ENCODE data around the gene APEH. TPM values are rescaled to one million over a fixed set of nuclear protein-coding genes. Genes with fewer than 3 reads are reported as not detected.
"Not testable (repeated sequence)": the region's sequence is repeated elsewhere in the genome, so short reads cannot be mapped to it uniquely, and the experiment has no call there.

APEH gene
- polyA plus RNA-seq, 3 donors, result 31.5 to 46.6 (median 44.6) TPM

DNA sequence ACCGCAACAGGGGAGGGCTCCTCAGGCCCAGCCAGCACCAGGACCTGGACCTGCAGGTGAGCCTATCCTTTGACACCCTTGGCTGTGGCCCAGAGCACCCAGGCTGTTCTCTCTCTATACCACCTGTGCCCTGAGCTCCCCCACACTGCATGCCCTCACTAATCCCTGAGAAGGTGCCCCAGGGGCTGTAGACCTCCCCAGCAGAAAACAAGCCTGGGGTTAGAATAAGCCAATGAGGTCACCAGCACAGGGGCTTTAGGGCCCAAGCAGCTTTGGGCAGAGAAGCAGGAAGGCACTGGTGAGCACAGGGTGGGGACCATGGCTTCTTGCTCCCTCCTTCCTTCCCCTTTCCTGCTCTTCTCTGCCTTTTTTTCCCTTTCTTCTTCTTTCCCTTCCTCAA is 10.3 kb upstream of the APEH start:
- 94 to 100% (median 100%) methylated on average over 1 of the region's 1 CpG for WGBS, 3 donors
- H3K27ac ChIP-seq (ENCODE audit: low read depth, low read length), result no peak overlapping the region

DNA sequence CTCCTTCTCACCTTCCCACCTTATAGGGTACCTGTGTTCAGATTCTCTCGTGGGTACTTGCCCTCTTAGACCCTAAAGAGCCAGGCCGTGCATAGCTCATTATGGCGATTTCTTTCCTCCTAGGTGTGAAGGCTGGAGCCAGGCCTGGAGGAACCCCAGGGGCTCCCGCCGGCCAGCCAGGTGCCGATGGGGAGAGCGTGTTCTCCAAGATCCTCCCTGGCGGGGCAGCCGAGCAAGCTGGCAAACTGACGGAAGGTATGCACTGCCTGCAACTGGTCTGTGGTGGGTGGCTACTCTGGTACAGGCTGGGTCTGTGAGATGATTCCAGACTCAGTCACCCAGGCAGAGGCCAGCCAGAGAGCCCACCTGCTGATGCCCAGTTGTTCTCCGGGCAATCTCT is 9.9 kb upstream of the APEH start:
- WGBS, 3 donors, result 85 to 93% (median 87%) methylated on average over 11 of the region's 11 CpGs
- H3K27ac ChIP-seq (ENCODE audit: low read depth, low read length), result no peak overlapping the region

DNA sequence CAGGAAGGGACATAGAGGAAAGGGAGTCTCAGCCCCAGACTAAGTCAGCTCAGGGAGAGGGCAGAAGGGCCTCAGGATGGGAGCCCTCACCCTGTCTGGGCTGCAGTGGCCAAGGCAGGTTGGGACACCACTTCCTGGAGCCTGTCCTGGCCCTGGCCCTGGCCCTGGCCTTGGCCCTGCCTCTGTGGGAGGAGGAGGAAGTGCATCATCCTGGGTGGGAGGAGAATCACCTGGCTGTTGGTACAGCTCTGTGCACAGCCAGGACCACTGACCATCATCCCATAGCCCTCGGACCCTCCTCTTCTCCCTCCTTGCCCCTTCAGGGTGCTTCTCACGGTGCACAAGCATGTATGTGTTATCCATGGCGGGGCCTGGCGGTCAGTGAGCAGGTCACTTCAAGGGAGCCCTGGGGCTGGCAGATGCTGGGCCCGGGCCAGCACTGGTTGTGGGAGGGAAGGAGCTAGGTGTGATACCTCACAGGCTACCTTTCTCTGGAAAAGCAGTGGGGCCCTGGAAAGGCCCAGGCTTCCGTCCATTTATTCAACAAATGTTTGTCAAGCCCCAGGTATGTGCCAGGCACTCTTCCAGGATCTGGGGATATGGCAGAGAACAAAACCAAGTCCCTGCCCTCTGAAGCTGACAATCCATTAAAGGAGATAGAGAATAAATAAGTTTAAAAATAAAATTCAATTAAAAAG is 8.2 kb upstream of the APEH start:
- H3K27ac ChIP-seq (ENCODE audit: low read depth, low read length), result no peak overlapping the region
- 78 to 89% (median 84%) methylated on average over 6 of the region's 6 CpGs for WGBS, 3 donors

DNA sequence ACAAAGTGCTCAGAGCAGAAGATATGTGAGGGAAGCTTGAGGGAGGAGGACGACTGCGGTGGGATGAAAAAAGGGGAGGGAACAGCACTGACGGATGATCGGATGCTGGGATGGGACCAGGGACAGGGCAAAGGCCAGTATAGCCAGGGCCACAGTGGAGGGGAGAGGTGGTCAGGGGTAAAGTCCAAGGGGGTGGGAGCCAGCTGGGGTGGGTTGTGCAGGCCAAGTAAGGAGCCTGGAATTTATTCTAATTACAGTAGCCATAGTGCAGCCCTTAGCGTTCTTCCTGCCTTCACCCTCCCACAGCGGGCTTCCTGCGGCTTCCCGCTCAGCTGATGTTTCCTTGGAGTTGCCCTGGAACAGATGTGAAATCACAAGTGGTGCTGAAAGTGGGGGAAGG is 7.6 kb upstream of the APEH start:
- WGBS, 3 donors, result 37 to 55% (median 43%) methylated on average over 8 of the region's 8 CpGs
- no peak overlapping the region for H3K27ac ChIP-seq (ENCODE audit: low read depth, low read length)

DNA sequence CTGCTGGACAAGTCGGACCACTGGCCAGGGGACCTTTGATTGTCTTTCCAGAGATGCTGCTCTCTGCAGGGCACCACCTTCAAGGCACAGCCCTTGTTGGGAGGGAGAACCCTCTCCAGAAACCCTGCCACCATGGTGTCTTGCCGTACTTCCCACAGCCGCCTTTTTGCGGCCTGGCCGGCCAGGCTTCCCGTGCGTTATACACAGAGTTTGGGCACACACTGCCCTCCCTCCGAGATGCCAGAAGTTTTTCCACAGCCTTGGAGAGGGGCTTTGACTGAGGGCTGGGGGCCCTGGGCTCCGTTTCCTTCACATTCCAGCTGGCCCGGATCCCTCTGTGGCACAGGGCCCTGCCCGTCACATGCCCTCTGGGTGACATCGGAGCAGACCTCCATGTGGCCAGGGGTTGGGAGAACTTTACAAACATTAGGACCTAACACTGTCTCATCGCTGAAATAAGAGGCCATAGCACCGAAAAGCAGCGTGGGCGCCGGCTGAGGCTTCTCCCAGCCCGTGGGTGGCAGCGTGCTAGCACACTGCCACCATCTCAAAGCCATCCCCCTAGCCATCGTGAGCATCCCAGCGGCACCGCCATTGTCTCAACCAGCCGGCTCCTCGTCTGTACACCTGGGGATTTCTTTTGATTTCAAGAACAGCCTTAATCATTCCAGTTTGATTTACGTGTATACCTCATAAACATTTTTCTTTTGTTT is 6.3 kb upstream of the APEH start:
- H3K27ac ChIP-seq (ENCODE audit: low read depth, low read length), result no peak overlapping the region
- 79 to 86% (median 83%) methylated on average over 25 of the region's 25 CpGs for WGBS, 3 donors

DNA sequence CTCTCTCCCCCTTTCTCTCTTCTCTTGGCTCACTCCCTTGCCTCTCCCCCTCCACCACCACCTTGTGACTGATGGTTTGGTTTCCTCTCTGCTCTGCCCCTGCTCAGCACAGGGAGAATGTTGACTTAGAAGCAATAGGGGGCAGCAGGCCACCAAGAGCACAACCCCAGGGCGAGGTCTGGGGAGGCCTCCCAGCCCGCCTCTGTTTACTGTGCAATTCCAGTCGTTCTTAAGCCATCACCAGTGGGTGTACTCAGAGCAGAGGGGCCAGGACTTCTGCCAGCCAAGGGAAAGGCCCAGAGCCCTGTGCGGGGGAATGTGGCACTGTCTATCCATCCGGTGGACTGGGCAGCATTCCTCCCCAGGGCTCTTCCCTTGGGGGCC is 5.7 kb upstream of the APEH start:
- H3K27ac ChIP-seq (ENCODE audit: low read depth, low read length), result no peak overlapping the region
- WGBS, 3 donors, result 38 to 47% (median 45%) methylated on average over 5 of the region's 5 CpGs

DNA sequence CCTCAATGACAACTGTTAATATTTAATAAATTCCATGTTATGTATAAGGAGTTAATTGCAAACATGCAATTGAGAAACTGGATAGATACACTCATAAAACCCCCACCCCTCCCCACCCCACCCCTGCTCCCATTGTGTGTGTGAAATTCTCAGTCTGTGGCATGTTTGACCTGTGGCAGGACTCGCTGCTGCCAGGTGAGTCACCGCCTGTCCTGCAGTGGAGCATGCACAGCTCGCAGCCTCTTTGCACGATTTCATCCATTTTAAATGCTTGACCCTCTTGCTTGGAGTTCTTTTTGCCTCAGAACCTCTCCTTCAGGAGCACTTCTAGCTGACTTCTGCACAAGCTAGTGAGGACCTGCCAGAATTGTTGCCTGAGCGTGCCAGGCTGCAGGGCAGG is 5.3 kb upstream of the APEH start:
- no peak overlapping the region for H3K27ac ChIP-seq (ENCODE audit: low read depth, low read length)
- 28 to 78% (median 76%) methylated on average over 5 of the region's 5 CpGs for WGBS, 3 donors

DNA sequence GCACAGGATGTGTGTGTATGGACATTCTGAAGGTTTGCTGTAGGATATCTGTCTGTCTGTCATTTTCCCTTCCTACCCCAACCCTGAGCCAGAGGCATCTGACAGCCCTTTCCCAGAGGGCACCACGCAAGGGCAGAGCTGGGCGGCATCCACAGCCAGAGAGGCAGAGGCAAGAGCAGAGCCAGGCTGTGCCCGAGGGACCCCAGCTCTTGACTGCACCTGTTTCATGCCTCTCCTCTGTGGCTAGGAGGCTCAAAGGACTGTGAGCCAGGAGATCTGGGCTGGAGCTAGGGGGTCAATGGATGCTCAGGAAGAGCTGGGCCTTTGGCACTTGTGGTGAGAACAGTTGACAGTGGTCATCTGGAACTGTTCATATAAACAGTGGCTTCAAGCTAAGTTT is 4.8 kb upstream of the APEH start:
- 60 to 87% (median 72%) methylated on average over 3 of the region's 3 CpGs for WGBS, 3 donors
- H3K27ac ChIP-seq (ENCODE audit: low read depth, low read length), result no peak overlapping the region

DNA sequence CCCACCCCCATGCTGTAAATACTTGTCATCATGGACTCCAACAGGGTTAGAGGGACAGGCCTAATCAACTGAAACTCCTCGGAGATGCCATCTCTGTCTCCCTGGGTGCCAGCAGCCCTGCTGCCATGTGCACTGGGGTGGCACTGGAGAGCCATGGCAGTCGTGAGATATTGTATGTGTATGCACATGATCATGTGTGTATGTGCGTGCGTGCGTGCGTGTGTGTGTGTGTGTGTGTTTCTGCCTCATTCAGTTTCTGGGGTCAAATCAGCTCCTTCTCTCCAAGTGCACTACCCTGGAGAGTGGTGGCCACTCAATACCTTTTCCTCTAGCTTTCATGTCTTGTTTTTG is 3.2 kb upstream of the APEH start:
- no peak overlapping the region for H3K27ac ChIP-seq (ENCODE audit: low read depth, low read length)
- 62 to 69% (median 63%) methylated on average over 6 of the region's 6 CpGs for WGBS, 3 donors

DNA sequence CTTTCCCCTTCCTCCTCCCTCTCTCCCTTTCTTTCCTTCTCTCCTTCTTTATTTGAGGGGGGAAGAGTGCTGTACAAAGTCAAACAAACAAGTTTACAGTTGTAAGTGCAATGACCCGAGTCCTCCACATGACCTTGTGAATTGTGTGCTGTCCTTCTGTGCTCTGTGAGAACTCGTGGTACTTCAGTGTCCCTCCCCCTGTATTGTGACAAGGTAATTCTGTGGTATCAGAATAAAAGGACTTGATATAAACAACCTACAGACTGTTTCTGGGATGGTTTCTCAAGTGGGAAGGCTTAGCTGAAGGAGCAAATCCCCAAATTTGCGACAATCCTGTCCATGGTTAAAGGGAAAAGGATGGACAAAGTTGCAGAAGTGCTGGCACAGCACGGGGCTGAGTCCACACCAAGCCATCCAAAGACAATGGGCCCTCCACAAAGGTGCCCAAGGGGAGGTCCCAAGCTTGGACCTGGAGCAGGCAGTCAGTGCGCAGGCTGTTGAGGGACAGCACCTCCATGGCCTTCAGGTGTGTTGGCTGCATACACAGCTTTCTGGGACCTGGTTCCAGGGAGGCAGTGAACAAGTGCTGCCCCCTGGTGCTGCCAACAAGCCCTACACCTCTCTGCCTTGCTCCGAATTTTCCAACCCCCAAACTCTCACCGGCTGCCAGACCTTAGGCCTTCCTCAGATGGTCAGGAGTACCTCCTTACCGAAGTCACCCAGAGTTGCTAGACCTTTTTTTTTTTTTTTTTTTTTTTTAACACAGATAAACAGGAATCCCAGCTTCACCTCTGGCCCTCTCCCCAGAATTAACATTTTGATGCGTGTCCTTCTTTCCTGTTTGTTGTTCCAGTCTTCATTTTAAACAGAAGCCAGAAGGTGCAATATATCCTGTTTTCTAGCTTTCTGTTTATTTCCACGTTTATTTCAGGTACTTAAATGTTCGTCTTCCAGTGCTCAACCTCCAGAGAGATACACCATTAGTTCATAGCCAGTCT is 2.6 kb upstream of the APEH start:
- H3K27ac ChIP-seq (ENCODE audit: low read depth, low read length), result no peak overlapping the region
- WGBS, 3 donors, result 32 to 49% (median 48%) methylated on average over 11 of the region's 11 CpGs

DNA sequence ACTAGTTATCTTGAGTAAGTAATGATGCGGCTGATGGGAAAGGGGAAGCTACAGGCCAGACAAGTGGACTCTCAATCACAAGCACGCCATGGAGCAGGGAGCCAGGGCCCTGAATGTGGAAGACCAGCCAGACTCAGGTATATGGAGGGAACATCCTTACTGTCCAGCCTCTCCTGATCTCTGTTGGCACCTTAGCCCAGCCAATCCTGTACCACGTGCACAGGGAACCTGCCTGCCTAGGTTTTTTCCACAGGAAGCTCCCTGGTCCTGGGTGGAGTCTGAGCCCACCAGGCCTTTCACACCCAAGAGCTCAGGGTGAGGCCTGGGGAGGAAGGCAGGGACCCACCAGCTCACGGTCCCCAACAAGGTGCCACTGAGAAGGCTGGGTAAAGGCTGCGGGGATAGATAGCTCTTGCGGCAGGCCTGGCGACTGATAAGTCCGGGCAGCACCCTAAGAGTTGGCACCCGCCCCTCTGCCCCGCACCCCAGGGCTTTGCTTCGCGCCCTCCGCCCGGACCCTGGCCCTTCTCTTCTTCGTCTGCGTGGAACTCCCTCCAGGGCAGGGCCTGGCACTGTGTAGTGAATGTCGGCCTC is 933 bp upstream of the APEH start:
- no peak overlapping the region for H3K27ac ChIP-seq (ENCODE audit: low read depth, low read length)

DNA sequence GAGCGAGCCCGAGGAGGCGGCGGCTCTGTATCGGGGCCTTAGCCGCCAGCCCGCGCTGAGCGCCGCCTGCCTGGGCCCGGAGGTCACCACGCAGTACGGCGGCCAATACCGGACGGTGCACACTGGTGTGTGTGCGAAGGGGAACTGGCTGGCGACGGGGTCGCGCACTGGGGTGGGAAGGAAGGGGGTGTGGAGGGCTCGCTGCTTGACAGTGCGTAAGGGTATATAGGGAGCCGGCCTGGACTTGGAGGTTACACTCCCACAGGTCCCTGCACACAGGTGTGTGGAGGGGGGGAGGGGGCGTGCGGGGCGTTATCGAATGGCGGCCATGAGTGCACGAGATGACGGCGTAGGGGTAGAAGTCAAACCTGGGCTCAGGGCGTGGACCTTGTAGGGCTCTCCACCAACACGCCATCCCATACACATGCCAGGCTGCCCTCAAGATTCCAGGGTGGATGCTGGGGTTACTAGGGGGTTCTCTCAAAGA is 389 bp downstream of the APEH start:
- H3K27ac ChIP-seq (ENCODE audit: low read depth, low read length), result no peak overlapping the region
- WGBS, 3 donors, result 4 to 8% (median 5%) methylated on average over 29 to 34 of the region's 34 CpGs

More for the DNA sequence above, 933 bp upstream of the APEH start:
- 16 to 34% (median 22%) methylated on average over 16 to 17 of the region's 17 CpGs for WGBS, 3 donors

DNA sequence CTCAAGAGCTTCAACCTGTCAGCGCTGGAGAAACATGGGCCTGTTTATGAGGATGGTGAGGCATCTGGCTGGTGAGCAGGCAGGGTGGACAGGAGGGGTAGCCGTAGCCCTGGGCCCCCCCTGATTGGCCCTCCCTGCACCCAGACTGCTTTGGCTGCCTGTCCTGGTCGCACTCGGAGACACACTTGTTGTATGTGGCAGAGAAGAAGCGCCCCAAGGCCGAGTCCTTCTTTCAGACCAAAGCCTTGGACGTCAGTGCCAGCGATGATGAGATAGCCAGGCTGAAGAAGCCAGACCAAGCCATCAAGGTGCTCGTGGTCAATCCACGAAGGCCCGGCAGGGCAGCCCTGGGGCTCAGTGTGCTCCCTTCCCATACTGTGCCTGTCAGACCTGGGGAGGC is 1.8 kb downstream of the APEH start:
- 93 to 95% (median 93%) methylated on average over 11 of the region's 11 CpGs for WGBS, 3 donors
- no peak overlapping the region for H3K27ac ChIP-seq (ENCODE audit: low read depth, low read length)

DNA sequence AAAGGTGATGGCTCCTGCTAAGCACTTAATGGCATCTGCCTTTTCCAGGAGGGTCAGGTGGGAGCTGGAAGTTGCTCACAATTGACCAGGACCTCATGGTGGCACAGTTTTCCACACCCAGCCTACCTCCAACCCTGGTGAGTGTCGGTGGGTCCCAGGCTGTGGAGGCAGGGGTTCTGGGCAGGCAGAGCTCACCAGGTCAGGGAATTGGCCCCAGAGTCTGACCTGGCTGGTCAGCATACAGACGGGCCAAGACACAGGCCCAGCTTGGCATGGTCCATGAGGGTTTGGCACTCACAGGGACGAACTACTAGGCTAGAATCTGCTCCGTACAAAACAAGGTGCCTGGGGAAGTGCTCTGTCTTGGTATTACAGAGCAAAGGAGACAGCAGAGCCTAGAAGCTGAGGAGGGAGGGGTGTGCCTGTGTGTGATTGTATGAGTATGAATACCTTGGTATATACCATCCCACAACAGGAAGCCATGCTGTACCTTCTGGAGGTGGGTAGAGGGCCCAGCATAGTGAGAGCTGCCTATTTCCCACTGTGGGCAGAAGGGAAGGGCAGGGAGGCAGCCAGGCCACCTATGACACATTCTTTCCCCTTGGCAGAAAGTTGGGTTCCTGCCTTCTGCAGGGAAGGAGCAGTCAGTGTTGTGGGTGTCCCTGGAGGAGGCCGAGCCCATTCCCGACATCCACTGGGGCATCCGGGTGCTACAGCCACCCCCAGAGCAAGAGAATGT is 6.5 kb downstream of the APEH start:
- H3K27ac ChIP-seq (ENCODE audit: low read depth, low read length), result no peak overlapping the region
- WGBS, 3 donors, result 82 to 88% (median 86%) methylated on average over 7 of the region's 7 CpGs

DNA sequence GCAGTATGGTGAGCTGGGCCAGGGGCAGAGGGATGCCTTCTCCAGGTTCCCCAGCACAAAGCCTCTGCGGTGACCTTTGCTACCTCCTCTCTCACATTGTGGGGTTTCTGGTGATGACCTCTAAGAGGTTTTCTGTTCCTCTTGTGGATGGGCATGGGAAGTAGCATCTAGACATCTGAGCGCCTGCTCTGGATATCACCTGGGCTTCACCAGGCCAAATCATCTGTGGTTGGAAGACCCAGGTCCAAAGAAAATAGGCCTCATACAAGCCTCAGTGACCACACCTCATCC is 7.0 kb downstream of the APEH start:
- WGBS, 3 donors, result 89 to 98% (median 95%) methylated on average over 2 of the region's 2 CpGs
- H3K27ac ChIP-seq (ENCODE audit: low read depth, low read length), result no peak overlapping the region

DNA sequence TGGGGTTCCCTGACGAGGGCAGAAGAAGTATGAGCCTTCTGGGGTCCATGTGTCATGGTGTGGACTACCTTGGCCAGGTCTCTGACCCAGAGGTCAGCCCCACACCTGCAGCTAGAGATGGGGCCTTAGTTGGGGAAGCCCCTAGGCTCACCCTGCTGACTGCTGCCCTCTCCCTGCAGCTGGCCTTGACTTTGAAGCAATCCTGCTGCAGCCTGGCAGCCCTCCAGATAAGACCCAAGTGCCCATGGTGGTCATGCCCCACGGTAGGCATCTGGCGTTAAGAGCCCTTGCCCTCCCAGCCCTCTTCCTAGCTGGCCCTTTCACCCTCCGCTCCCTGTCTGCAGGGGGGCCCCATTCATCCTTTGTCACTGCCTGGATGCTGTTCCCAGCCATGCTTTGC is 7.4 kb downstream of the APEH start:
- 82 to 88% (median 87%) methylated on average over 4 of the region's 4 CpGs for WGBS, 3 donors
- H3K27ac ChIP-seq (ENCODE audit: low read depth, low read length), result no peak overlapping the region

DNA sequence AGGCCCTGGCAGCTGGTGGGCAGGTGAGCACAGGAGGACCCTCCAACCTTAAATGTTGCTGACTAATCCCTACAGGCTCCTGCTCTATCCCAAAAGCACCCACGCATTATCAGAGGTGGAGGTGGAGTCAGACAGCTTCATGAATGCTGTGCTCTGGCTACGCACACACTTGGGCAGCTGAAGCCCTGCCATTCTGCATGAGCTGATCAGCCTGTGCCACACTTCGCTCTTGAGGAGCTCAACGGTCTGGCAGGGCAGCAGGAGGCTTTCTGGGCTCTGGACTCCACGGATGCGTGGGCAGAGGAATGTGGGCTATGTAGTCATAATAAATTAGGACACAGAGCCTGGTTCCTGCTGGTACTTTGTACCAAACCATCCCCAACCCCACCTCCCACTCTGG is 9.0 kb downstream of the APEH start:
- WGBS, 3 donors, result 83 to 96% (median 85%) methylated on average over 6 of the region's 6 CpGs
- H3K27ac ChIP-seq (ENCODE audit: low read depth, low read length), result no peak overlapping the region

DNA sequence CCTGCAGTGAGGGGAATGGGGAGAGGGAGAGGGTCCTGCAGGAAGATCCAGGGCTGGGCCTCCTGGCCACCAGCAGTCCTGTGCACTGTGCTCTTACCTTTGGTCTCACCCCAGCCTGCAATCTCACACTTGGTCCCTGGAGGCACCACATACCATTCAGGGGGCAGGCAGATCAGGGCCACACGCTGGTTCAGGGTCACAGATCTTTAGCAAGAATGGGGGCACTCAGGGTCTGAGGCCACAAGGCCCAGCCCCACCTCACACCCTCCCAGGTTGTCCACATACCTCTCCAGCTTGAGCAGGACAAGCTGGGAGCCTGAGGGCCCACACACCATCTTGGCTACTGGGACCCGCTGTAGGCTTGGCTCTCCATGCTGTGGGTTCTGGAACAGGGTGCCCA is 10.3 kb downstream of the APEH start:
- not testable (repeated sequence) for H3K27ac ChIP-seq (ENCODE audit: low read depth, low read length)
- WGBS, 3 donors, result 84 to 96% (median 91%) methylated on average over 2 of the region's 2 CpGs

All from adipose tissue (tissue), 3 donors.